A204.1 (cell line): Measurements from ENCODE around the gene SMARCC1.

Source experiments
- FAIRE-seq: peaks from 2 replicates; lab custom pipeline; 2012; peaks lifted over from hg19 to GRCh38; lab: Jason Lieb, UNC

The SMARCC1 gene

DNA sequence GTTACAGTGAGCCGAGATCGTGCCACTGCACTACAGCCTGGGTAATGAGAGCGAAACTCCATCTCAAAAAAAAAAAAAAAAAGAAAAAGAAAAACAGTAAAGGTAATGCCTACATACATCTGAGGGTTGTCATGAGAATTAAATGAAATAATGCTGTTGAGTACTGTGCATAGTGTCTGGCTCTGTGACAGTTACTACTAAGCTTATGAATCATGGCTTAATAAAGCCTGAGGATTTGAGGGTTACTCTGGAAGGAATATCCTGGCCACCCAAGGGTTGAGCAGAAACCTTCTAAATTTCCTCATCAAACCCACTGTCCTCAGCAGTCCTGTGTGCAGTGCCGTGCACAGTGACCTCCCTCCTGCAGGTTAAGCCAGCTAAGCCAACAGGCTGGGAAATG, 241.4 kb downstream of the SMARCC1 start:
- no peak for FAIRE-seq

DNA sequence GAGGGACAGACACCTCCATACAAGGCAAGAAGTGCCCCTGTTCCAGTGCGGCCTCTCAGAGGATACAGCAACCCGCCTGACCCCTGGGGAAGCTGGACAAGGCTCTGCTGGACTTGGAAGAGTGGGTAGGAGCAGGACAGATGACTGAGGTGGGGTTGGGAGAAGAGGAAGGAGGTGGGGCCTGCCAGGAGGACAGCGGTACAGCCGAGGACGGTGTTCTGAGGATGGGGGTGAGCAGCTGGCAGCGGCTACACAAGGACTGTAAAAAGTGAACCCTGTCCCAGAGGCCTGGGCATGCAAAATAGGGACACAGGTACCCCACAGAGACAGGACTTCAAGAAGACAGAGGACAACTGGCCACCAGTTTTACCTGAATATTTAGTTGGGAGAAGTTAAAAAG, 244.7 kb downstream of the SMARCC1 start:
- no peak for FAIRE-seq

- no peak for FAIRE-seq
Measured at GRCh38 chr3:47536221-47536891, 245.3 kb downstream of the SMARCC1 start.
